ENCODE data around the gene ACOT7. TPM values are rescaled to one million over a fixed set of nuclear protein-coding genes. Genes with fewer than 3 reads are reported as not detected.
A peak's percentile ranks its signal among the peaks of the same experiment; 100 is the strongest.

The ACOT7 gene
- total RNA-seq, 4 donors from 2014 or later: 18.6 to 29.4 (median 23.2) TPM

DNA sequence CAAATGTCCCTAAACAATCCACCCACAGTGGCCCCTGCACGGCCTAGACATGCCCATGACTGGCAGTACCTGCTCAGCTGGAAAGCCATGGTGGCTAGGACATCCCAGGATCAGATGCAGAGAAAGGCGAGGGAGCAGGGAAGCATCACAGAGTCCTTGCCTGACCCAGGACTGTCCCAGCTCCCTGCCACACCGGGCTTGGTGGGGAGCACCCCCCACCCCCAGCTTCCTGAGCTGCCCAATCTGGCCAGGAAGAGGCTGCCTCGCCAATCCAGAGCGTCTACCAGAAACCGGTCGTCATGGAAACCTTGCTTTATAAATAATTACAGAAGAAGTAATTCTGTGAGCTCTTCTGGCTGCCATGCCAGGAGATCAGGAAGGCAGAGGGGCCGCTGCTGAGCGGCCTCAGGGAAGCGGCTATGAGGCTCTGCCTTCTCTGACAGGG, 34.8 kb downstream of the ACOT7 start:
- TF ChIP-seq POLR2A (IDR thresholded peaks at IDR 0.05): no peak
- TF ChIP-seq EP300 (IDR thresholded peaks at IDR 0.05): no peak
- TF ChIP-seq, protein P1, sequence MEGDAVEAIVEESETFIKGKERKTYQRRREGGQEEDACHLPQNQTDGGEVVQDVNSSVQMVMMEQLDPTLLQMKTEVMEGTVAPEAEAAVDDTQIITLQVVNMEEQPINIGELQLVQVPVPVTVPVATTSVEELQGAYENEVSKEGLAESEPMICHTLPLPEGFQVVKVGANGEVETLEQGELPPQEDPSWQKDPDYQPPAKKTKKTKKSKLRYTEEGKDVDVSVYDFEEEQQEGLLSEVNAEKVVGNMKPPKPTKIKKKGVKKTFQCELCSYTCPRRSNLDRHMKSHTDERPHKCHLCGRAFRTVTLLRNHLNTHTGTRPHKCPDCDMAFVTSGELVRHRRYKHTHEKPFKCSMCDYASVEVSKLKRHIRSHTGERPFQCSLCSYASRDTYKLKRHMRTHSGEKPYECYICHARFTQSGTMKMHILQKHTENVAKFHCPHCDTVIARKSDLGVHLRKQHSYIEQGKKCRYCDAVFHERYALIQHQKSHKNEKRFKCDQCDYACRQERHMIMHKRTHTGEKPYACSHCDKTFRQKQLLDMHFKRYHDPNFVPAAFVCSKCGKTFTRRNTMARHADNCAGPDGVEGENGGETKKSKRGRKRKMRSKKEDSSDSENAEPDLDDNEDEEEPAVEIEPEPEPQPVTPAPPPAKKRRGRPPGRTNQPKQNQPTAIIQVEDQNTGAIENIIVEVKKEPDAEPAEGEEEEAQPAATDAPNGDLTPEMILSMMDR (IDR thresholded peaks at IDR 0.05): no peak
- no peaks in the 10 kb centered on the region for H3K27me3 ChIP-seq
- peak overlapping the region; percentile 65 to 87 (median 84) for H3K27ac ChIP-seq
- peaks cover 3 to 48% (median 23%) of the 10 kb centered on the region in 4 donors for H3K4me1 ChIP-seq
- WGBS, 2 donors: 38 to 43% methylated on average over 7 to 10 of the region's 10 CpGs
- H3K4me3 ChIP-seq: no peak overlapping the region
- H3K9me3 ChIP-seq: no peaks in the 10 kb centered on the region
- H3K36me3 ChIP-seq: no peaks in the 10 kb centered on the region
- no peak for DNase-seq (ENCODE audit: low spot score in 2 of 2)

DNA sequence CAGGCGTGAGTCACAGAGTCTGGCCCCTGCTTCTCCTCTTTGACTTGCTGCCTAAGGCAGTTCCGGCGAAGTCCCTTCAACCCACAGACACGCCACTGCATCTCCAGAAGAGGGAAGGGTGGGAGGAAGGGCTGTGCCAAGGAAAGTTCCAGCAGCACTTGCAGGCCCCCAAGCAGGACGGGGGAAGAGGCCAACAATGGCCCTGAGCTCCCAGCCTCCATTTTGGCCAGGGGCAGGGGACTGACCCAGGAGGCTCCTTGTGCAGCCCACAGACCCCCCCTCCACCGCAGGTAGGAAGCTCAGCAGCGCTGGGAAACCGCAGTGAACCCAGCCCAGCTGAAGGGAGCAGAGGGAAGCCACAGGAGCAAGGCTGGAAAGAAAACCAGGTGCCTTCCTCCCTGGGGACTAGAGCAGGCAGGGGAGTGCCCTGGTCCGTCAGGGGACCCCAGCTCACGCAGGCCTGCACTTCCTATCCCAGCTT, 35.4 kb downstream of the ACOT7 start:
- H3K27me3 ChIP-seq: no peaks in the 10 kb centered on the region
- H3K4me1 ChIP-seq: peaks cover 3 to 50% (median 27%) of the 10 kb centered on the region in 4 donors
- no peak overlapping the region for H3K4me3 ChIP-seq
- WGBS, 2 donors: 59 to 67% methylated on average over 10 of the region's 10 CpGs
- no peak for DNase-seq (ENCODE audit: low spot score in 2 of 2)
- no peaks in the 10 kb centered on the region for H3K36me3 ChIP-seq
- no peaks in the 10 kb centered on the region for H3K9me3 ChIP-seq
- TF ChIP-seq POLR2A (IDR thresholded peaks at IDR 0.05) (no peak), EP300 (IDR thresholded peaks at IDR 0.05) (peak in 1 of 2 donors; percentile 53)
- peak overlapping the region in 3 of 4 donors; percentile 80 to 87 (median 87) for H3K27ac ChIP-seq

DNA sequence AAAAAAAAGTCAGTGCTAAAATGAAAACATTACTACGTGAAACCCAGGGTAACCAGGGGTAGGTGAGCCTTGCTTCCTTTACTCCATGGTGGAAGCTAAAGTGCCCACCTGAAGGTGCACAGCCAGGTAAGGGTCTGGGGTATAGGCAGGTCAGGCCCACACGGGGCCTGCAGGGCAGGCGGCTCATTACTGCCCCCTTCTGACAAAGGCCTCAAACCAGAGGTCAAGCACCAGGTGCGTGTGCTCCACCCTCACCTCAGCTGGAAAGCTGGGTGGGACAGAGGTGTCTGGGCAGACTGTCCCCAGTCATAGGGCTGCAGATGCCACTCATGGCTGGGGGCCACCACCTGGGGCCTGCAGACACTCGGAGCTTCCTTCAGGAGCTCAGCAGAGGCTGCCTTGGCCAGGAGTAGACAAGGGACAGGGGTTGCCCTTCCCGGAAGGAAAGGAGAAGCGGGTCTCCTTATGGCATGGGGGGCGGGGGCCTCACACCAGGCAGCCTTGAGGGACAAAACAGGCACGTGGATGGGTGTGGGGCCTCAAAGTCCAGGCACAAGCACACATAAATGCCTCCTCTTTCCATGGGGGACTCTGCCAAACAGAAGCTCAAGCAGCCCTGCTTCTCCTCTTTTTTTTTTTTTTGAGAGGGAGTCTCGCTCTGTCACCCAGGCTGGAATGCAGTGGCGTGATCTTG, 36.2 kb downstream of the ACOT7 start:
- TF ChIP-seq, protein P1 (IDR thresholded peaks at IDR 0.05): no peak
- TF ChIP-seq EP300 (IDR thresholded peaks at IDR 0.05) (no peak), POLR2A (IDR thresholded peaks at IDR 0.05) (no peak)
- Histone ChIP-seq H3K9me3 (no peaks in the 10 kb centered on the region), H3K4me1 (peaks cover 3 to 48% (median 27%) of the 10 kb centered on the region in 4 donors), H3K27ac (peak overlapping the region in 2 of 4 donors; percentile 80 to 87), H3K27me3 (no peaks in the 10 kb centered on the region), H3K36me3 (no peaks in the 10 kb centered on the region), H3K4me3 (no peak overlapping the region)
- WGBS, 2 donors: 78 to 82% methylated on average over 8 to 11 of the region's 11 CpGs
- DNase-seq (ENCODE audit: low spot score in 2 of 2): no peak

DNA sequence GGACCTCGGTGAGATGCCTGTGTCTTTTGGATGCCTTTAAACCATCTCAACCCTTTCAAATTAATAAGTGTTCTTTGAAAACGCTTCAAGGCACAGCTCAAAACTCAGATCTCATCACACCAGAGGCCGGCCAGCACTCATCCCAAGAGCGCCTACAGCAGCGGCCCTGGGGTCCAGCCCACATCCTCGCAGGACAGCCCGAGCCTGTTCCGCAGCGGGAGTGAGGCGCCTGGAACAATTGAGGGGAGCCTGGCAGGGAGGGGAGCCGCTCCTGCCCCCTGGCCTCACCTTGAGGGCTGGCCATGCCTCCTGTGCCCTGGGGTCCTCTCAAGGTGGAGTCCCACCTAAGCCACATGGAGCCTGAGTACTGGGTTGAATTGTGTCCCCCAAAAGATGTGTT, 37.9 kb downstream of the ACOT7 start:
- no peak for DNase-seq (ENCODE audit: low spot score in 2 of 2)
- Histone ChIP-seq H3K27me3 (no peaks in the 10 kb centered on the region), H3K4me1 (peaks cover 3 to 55% (median 26%) of the 10 kb centered on the region in 4 donors), H3K36me3 (no peaks in the 10 kb centered on the region), H3K27ac (no peak overlapping the region), H3K9me3 (no peaks in the 10 kb centered on the region), H3K4me3 (no peak overlapping the region)
- WGBS, 2 donors: 86 to 91% methylated on average over 11 of the region's 11 CpGs
- no peak for TF ChIP-seq POLR2A (IDR thresholded peaks at IDR 0.05)
- no peak for TF ChIP-seq EP300 (IDR thresholded peaks at IDR 0.05)
- TF ChIP-seq, protein P1 (IDR thresholded peaks at IDR 0.05): no peak

DNA sequence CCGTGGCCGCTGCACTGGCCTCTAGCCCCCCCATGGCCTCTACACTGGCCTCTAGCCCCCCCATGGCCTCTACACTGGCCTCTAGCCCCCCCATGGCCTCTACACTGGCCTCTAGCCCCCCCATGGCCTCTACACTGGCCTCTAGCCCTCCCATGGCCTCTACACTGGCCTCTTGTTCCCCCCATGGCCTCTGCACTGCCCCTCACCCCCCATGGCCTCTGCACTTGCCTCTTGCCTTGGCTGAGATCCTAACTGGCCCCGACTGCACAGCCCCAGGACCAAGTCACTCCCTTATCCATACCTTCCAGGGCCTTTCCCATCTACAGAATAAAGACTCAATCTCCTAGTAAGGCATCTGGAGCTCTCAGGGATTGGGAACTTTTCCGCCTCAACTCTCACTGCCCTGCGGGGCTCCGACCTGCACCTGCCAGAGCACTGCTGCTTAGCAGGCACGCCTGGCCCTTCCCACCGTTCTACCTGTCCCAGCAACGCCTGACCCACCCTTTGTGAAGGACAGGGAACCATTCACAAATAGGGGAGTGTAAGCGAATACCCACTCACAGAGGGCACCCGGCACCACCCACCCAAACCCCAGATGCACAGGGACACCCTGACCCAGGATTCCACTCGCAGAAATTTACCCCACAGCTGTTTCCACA, 38.8 kb downstream of the ACOT7 start:
- Histone ChIP-seq H3K9me3 (no peaks in the 10 kb centered on the region), H3K27me3 (no peaks in the 10 kb centered on the region), H3K27ac (peak overlapping the region in 1 of 4 donors; percentile 42), H3K4me3 (no peak overlapping the region), H3K36me3 (no peaks in the 10 kb centered on the region), H3K4me1 (peaks cover 0 to 47% (median 19%) of the 10 kb centered on the region in 4 donors)
- 81 to 84% methylated on average over 7 to 12 of the region's 12 CpGs for WGBS, 2 donors
- no peak for DNase-seq (ENCODE audit: low spot score in 2 of 2)
- TF ChIP-seq, protein P1 (IDR thresholded peaks at IDR 0.05): no peak
- TF ChIP-seq POLR2A (IDR thresholded peaks at IDR 0.05): no peak
- TF ChIP-seq EP300 (IDR thresholded peaks at IDR 0.05): no peak
